Fibroblast of gingiva (primary cell): ENCODE measurements around the gene RING1.
"Not testable (repeated sequence)": the region's sequence is repeated elsewhere in the genome, so short reads cannot be mapped to it uniquely, and the experiment has no call there.

ENCODE experiments used
- DNase-seq: peaks from one replicate; pipeline ENCODE4 v3.0.0-alpha.2; 2011; ENCODE audit warnings: low read depth

The RING1 gene

GRCh38 chr6:33206027-33206863 is 2.1 kb upstream of the RING1 start:
- no peak for DNase-seq

DNA sequence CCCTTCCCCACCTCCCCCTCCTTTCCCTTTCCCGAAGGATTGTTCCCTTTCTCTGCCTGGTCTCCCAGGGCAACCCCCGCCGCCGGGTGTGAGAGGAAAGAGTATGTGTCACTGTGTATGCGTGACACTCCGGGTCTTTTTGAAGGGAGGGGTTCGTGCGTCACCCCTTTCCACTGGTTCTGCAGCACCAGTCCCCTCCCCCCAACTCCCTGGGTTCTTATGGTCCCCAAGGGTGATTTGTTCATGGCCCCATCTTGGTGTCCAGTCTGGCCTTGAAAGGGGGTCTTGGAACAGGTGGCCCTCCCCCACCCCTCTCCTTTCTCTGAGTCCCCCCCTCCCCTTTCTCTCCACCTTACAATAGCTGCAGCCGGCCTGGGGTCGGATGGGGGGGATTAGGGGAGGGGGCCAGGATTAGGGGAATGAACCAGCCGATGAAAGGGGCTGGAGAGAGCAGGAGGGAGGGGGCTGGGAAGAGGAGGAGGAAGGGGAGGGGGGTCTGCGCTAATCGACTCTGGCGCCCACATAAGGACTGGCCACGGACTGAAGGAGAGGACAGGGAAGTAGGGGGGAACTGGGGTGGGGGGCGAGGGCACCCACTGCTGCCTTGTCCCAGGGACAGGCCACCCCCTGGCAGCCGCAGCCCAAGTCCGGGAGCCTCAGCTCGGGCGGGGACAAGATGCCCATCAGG is 1.3 kb upstream of the RING1 start:
- DNase-seq: peak; percentile 21

DNA sequence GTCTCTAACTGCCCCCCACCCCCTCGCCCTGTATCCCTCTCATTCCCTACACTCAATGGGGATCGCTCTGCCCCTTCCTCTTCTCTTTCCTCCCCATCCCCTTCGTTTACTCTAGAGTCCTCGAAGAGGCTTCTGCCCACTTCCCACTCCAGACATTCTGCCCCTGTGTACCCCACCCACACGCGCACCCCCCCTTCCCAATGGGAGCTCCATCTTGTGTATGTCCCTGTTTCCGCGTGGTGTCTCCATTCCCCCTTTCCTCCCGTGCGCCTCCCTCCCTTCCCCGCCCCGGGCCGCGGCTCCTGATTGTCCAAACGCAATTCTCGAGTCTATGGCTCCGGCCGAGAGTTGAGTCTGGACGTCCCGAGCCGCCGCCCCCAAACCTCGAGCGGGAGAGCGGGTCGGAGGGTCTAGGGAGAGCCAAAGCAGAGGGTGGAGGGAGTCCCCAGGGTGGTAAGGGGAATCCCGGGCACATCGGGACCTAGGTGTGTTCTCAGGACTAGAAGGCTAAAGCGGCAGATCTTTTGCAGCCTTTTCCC is 679 bp upstream of the RING1 start:
- DNase-seq: peak; percentile 58

DNA sequence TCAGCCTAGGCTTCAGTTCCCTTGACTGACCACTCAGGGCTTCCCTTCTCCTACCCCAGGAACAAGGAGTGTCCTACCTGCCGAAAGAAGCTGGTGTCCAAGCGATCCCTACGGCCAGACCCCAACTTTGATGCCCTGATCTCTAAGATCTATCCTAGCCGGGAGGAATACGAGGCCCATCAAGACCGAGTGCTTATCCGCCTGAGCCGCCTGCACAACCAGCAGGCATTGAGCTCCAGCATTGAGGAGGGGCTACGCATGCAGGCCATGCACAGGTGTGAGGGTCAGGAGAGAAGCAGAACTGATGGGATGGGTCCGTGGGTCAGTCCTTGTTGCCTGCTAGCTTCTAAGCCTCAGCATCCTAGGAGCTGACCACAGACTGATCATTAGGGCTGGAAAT is 1.6 kb downstream of the RING1 start:
- DNase-seq: no peak

DNA sequence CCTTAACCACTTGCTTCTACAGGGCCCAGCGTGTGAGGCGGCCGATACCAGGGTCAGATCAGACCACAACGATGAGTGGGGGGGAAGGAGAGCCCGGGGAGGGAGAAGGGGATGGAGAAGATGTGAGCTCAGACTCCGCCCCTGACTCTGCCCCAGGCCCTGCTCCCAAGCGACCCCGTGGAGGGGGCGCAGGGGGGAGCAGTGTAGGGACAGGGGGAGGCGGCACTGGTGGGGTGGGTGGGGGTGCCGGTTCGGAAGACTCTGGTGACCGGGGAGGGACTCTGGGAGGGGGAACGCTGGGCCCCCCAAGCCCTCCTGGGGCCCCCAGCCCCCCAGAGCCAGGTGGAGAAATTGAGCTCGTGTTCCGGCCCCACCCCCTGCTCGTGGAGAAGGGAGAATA is 2.8 kb downstream of the RING1 start:
- no peak for DNase-seq

GRCh38 chr6:33211666-33212422 is 3.5 kb downstream of the RING1 start:
- no peak for DNase-seq

DNA sequence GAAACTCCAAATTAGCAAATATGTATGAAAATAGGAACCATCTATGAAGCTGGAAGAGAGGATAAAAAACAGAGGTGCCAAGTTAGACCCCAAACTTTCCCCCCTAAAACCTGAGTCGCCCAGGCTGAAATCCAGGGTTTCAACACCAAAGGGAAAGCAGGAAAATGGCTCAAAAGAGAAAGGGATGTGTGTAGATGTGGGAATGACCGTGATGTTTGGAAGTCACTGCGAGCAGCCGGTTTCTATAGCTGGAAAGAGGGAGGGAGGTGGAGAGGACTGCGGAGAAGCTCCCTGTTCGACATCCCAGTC is 4.5 kb downstream of the RING1 start:
- DNase-seq: no peak

GRCh38 chr6:33213166-33213988 is 5.1 kb downstream of the RING1 start:
- no peak for DNase-seq

GRCh38 chr6:33213989-33214335 is 5.7 kb downstream of the RING1 start:
- no peak for DNase-seq

DNA sequence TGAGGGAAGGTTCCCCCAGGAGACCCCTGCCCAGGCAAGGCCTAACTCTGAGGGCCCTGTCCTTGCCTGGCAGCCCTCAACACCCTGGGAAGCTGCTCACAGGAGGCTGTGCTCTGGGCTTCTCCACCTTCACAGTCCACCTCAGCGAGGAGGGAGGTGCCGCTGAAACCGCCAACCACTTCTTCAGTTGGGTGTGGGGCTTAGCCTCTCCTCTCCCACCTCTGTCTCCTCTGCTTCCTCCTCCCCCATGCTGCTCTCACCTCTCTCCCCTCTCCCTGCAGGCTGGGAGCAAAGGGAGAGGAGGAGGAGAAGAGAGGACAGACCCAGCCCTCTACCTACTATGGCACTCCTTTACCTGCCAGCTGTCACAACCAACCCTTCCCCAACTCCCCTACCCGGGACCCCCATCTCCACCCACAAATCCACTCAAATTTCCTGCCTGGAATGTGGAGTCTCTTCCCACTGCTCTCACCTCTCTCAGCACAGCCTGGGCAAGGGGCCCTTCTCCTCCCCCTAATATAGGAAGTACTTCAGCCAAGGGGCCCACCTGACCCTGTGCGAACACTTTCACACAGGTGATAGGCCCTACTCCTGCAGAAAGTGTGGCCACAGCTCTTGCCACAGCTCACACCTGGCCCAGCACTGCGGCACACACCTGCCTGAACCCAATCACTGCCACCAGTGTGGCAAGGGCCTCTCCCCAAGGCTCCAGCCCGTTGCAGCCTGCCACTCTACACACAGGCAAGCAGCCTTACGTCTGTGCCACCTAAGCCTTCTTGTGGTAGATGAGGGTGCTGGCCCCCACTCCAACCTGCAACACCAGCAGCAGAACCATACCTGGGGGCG is 7.2 kb downstream of the RING1 start:
- no peak for DNase-seq

DNA sequence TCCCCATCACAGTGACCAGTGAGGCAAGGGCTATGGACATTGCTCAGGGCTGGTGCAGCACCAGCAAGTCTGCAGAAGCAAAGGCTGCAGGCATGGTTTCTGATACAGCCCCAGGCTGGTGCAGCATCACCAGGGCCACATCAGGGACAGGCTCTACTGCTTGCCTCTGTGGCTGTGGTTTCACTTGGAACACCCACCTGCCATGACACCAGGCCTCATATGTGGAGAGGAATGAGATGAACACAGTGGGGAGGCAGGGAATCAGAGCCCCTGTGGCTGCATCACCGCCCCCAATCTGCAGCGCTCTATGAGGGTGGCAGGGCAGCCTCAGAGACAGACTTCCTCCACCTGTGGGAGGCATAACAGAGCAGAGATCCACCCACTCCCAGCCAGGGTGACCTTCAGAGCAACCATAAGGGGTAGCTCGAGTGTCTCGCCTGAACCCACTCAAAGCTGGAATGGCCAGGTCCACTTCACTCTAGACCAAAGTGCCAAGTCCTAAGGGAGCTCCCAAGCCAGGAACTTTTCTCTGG is 7.9 kb downstream of the RING1 start:
- no peak for DNase-seq

GRCh38 chr6:33217246-33217645 is 8.9 kb downstream of the RING1 start:
- no peak for DNase-seq

DNA sequence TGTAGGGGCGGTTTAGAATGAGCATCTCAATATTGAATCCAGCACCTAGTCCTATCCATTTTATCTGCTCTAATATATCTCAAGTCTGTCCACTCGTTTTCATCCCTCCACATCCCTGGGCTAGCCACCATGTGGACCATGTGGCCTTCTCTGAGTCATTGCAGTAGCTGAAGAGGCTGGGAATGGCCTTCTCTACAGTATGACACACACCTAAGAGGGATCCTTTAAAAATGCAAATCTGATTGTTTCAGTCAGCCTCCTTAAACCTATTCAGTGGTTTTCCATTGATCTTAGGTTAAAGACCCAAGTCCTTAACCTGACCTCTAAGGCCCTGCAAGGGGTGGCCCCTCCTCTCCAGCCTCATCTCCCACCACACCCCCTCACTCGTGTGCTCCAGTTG is 9.4 kb downstream of the RING1 start:
- DNase-seq: no peak

DNA sequence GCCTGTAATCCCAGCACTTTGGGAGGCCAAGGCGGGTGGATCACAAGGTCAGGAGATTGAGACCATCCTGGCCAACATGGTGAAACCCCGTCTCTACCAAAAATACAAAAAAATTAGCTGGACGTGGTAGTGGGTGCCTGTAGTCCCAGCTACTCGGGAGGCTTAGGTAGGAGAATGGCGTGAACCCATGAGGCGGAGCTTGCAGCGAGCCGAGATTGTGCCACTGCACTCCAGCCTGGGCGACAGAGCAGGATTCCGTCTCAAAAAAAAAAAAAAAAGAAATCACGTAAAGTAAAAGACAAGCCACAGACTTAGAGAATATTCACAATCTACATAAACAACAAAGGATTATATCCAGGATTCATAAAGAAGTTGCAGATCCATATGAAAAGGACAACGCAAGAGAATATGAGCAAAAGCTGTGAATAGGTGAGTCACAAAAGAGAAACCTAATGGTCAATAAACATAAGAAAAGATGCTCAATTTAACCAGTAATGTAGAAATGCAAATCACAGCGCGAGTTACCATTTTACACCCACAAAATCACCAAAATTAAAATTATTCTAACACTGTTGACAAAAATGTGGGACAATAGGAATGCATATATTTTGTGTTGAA is 18.3 kb downstream of the RING1 start:
- DNase-seq: not testable (repeated sequence)

DNA sequence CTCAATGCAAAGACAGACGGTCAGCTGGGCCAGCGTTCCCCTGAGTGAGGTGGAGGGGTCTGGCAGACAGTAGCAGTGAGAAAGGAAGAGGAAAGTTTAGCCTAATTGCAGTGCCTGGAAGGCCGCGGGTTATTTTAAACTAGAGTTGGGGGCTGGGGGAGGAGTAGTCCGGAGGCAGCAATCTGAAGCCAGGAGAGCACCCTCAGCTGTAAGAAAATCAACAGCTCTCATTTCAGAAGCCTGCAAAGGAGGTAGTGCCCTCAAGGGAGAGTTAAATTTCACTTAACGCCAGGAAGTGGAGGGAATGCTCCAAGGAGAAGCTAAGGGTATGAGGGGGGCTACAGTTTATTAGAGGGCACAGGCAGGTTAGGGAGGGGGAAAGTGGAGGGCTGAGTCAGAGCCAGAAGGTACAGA is 26.9 kb downstream of the RING1 start:
- no peak for DNase-seq

DNA sequence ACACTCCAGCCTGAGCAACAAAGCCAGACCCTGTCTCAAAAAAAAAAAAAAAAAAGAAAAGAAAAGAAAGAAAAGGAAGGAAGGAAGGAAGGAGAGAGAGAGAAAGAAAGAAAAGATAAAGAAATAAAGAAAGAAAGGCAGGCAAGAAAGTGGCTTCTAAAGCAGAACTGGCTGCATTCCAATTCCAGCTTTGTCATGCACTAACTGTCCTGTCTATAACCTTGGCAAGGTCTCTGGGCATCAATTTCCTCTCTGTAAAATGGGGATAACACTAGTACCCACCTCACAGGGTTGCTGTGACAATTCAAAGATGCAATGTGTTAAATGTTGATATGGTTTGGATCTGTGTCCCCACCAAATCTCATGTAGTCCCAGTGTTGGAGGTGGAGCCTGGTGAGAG is 28.0 kb downstream of the RING1 start:
- no peak for DNase-seq

DNA sequence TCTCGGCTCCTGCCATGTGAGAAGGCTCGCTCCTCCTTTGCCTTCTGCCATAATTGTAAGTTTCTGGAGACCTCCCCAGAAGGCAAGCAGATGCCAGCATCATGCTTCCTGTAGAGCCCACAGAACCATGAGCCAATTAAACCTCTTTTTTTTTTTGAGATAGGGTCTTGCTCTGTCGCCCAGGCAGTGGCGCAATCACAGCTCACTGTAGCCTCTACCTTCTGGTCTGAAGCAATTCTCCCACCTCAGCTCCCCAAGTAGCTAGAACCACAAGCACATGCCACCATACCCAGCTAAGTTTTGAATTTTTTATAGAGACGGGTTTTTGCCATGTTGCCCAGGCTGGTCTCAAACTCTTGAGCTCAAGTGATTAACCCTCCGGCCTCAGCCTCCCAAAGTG is 28.6 kb downstream of the RING1 start:
- DNase-seq: no peak

GRCh38 chr6:33237741-33238140 is 29.4 kb downstream of the RING1 start:
- DNase-seq: no peak

GRCh38 chr6:33241968-33242367 is 33.7 kb downstream of the RING1 start:
- DNase-seq: no peak

GRCh38 chr6:33243476-33243875 is 35.2 kb downstream of the RING1 start:
- DNase-seq: no peak
